Measurements from ENCODE around the gene ZNF3.

DNA sequence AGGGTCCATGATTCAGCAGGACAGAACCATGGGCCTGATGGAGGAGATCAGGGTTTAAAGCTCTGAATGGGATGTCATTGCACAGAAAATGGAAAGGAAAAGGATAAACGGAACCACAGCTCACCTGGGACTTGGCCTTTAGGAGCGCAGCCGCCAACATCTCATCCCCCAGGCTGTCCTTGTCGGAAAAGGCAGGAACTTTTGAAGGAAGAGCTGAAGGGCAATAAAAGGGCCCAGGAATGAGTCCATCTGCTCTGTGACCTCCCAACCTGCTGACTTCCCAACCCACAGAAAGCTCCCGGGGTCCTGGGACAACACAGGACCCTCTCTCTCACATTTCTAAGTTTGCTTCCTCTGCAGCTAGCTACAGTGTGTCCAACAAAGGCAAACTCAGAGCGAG lies 6.1 kb downstream of the ZNF3 start:
- TF ChIP-seq, protein P1, sequence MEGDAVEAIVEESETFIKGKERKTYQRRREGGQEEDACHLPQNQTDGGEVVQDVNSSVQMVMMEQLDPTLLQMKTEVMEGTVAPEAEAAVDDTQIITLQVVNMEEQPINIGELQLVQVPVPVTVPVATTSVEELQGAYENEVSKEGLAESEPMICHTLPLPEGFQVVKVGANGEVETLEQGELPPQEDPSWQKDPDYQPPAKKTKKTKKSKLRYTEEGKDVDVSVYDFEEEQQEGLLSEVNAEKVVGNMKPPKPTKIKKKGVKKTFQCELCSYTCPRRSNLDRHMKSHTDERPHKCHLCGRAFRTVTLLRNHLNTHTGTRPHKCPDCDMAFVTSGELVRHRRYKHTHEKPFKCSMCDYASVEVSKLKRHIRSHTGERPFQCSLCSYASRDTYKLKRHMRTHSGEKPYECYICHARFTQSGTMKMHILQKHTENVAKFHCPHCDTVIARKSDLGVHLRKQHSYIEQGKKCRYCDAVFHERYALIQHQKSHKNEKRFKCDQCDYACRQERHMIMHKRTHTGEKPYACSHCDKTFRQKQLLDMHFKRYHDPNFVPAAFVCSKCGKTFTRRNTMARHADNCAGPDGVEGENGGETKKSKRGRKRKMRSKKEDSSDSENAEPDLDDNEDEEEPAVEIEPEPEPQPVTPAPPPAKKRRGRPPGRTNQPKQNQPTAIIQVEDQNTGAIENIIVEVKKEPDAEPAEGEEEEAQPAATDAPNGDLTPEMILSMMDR (IDR thresholded peaks at IDR 0.05; ENCODE audit: insufficient read depth, low read length) = no peak
- TF ChIP-seq, protein P2, sequence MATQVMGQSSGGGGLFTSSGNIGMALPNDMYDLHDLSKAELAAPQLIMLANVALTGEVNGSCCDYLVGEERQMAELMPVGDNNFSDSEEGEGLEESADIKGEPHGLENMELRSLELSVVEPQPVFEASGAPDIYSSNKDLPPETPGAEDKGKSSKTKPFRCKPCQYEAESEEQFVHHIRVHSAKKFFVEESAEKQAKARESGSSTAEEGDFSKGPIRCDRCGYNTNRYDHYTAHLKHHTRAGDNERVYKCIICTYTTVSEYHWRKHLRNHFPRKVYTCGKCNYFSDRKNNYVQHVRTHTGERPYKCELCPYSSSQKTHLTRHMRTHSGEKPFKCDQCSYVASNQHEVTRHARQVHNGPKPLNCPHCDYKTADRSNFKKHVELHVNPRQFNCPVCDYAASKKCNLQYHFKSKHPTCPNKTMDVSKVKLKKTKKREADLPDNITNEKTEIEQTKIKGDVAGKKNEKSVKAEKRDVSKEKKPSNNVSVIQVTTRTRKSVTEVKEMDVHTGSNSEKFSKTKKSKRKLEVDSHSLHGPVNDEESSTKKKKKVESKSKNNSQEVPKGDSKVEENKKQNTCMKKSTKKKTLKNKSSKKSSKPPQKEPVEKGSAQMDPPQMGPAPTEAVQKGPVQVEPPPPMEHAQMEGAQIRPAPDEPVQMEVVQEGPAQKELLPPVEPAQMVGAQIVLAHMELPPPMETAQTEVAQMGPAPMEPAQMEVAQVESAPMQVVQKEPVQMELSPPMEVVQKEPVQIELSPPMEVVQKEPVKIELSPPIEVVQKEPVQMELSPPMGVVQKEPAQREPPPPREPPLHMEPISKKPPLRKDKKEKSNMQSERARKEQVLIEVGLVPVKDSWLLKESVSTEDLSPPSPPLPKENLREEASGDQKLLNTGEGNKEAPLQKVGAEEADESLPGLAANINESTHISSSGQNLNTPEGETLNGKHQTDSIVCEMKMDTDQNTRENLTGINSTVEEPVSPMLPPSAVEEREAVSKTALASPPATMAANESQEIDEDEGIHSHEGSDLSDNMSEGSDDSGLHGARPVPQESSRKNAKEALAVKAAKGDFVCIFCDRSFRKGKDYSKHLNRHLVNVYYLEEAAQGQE (IDR thresholded peaks at IDR 0.05; ENCODE audit: insufficient replicate concordance, low read depth) = no peak
- TF ChIP-seq SPI1 (IDR thresholded peaks at IDR 0.05; ENCODE audit: borderline replicate concordance, low read depth) = no peak
- no peak for TF ChIP-seq GABPA (IDR thresholded peaks at IDR 0.05; ENCODE audit: low read depth)
- TF ChIP-seq POLR2AphosphoS5 (IDR thresholded peaks at IDR 0.05; ENCODE audit: low read depth) = no peak
